Mucosa of descending colon (tissue), 3 donors: ENCODE measurements around the gene RIIAD1. TPM values are rescaled to one million over a fixed set of nuclear protein-coding genes. Genes with fewer than 3 reads are reported as not detected.
"Not testable (repeated sequence)": the region's sequence is repeated elsewhere in the genome, so short reads cannot be mapped to it uniquely, and the experiment has no call there.

Experiments used
- ATAC-seq: fragments of 200-7000 bp; cut with Tn5 transposase; one replicate; pipeline ENCODE4 v1.9.1; 2020; ENCODE audit warnings: mild to moderate bottlenecking, moderate library complexity
- DNase-seq, 3 donors: peaks; one replicate each; pipeline ENCODE4 v3.0.0-alpha.2; 2020
- H3K36me3 ChIP-seq: fragments of 200-600 bp; one replicate; pipeline ENCODE4 v1.8.0; 2021; ENCODE audit warnings: low read depth, mild to moderate bottlenecking
- H3K4me1 ChIP-seq: fragments of 200-600 bp; one replicate; pipeline ENCODE4 v1.8.0; 2021; ENCODE audit warnings: low read depth, mild to moderate bottlenecking
- H3K4me3 ChIP-seq: fragments of 200-600 bp; one replicate; pipeline ENCODE4 v1.8.0; 2021; ENCODE audit warnings: mild to moderate bottlenecking
- H3K9me3 ChIP-seq: fragments of 200-600 bp; one replicate; pipeline ENCODE4 v1.8.0; 2021; ENCODE audit warnings: mild to moderate bottlenecking
- CTCF ChIP-seq: fragments of 200-600 bp; IDR thresholded peaks from one replicate; pipeline ENCODE4 v1.8.0; 2022; ENCODE audit warnings: antibody characterized with exemption, mild to moderate bottlenecking
- intact Hi-C, 2 donors: fragments of 100-400 bp; cut with DNase I in 1 of 2; cut with micrococcal nuclease in 1 of 2; formaldehyde crosslinking; loops; one replicate each; pipeline versions ENCODE4 v1.11.0 to v1.11.1; 2022; cut with DNase I, micrococcal nuclease
- total RNA-seq, 3 donors: library from RNA; stranded (reverse); fragmentation: NEBNext Ultra II Directional in 2 of 3; extraction: Animal tissue kit (Norgen Biotek cat#: 25700) in 2 of 3; gene quantifications; one replicate each; pipeline versions ENCODE4 v1.2.1 to v1.2.4, GENCODE V29; 2021 to 2023
- donor health status: DM: no; HTN: no; CAD: no; lungs with moderate emphysema.
- donor health status: DM: no; HTN: no; CAD: no.
- donor health status: DM: no; HTN: yes; CAD: no.

RIIAD1 gene
- total RNA-seq, 3 donors from 2014 or later, result not detected

GRCh38 chr1:151763990-151764389, 42.7 kb downstream of the RIIAD1 start:
- no peak for TF ChIP-seq CTCF

GRCh38 chr1:151768351-151769066, 47.2 kb downstream of the RIIAD1 start:
- intact Hi-C loops, H3K4me3 ChIP-seq, H3K36me3 ChIP-seq, H3K9me3 ChIP-seq, H3K4me1 ChIP-seq, DNase-seq: not testable (repeated sequence)
- ATAC-seq, result peak; percentile 40

More at GRCh38 chr1:151763990-151764389, 42.7 kb downstream of the RIIAD1 start:
- ATAC-seq, result no peak
- Histone ChIP-seq H3K4me3 (peak overlapping the region; percentile 65), H3K36me3 (no peaks in the 10 kb centered on the region), H3K4me1 (peaks cover 6% of the 10 kb centered on the region), H3K9me3 (no peaks in the 10 kb centered on the region)
- no peak for DNase-seq
- intact Hi-C loops, result no loop called here

- DNase-seq, ATAC-seq, H3K4me3 ChIP-seq, H3K4me1 ChIP-seq, intact Hi-C loops, H3K9me3 ChIP-seq, H3K36me3 ChIP-seq: not testable (repeated sequence)
Measured at GRCh38 chr1:151769270-151769669, 47.9 kb downstream of the RIIAD1 start.

DNA sequence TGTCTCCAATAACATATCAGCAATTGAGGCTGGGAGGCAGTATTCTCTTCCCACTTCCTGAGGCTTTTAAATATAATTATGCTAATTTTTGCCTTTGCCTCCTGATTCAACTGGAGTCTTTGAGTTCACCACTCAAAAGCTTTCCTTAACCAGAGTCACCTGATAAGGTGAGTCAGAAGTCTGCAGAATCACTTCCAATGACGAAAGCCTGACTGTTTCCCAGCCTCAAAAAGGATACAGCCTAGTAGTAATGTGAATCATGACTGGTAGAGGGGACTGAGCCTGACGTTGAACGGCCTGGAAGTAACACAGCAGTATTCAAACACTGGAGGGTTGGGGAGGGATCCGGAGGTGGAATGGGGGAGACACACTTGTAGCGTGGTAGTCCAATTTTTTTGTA, 52.4 kb downstream of the RIIAD1 start:
- no peak for ATAC-seq
- Histone ChIP-seq H3K36me3 (no peaks in the 10 kb centered on the region), H3K9me3 (no peaks in the 10 kb centered on the region), H3K4me1 (no peaks in the 10 kb centered on the region), H3K4me3 (no peak overlapping the region)
- TF ChIP-seq CTCF, result no peak
- no peak for DNase-seq
- intact Hi-C loops, result no loop called here

- Histone ChIP-seq H3K9me3 (no peaks in the 10 kb centered on the region), H3K4me3 (no peak overlapping the region), H3K36me3 (no peaks in the 10 kb centered on the region), H3K4me1 (no peaks in the 10 kb centered on the region)
- intact Hi-C loops, result no loop called here
- ATAC-seq (no peak), DNase-seq (no peak)
- TF ChIP-seq CTCF, result no peak
Measured at GRCh38 chr1:151774256-151774922, 53.1 kb downstream of the RIIAD1 start.

- ATAC-seq, result no peak
Measured at GRCh38 chr1:151775894-151776664, 54.8 kb downstream of the RIIAD1 start.

More at GRCh38 chr1:151775894-151776664, 54.8 kb downstream of the RIIAD1 start:
- Histone ChIP-seq H3K36me3 (no peaks in the 10 kb centered on the region), H3K4me3 (no peak overlapping the region), H3K9me3 (no peaks in the 10 kb centered on the region), H3K4me1 (no peaks in the 10 kb centered on the region)
- no peak for DNase-seq
- TF ChIP-seq CTCF, result no peak
- intact Hi-C loops, result no loop called here
